HUDEP-2 (cell line): Measurements from ENCODE around the gene MIX23.

Source experiments
- DNase-seq, 76 experiments: peaks; one replicate each; lab custom pipeline; 2025; ENCODE audit not compliant: unreplicated experiment in 76 of 76; lab: John Stamatoyannopoulos, UW

The MIX23 gene

DNA sequence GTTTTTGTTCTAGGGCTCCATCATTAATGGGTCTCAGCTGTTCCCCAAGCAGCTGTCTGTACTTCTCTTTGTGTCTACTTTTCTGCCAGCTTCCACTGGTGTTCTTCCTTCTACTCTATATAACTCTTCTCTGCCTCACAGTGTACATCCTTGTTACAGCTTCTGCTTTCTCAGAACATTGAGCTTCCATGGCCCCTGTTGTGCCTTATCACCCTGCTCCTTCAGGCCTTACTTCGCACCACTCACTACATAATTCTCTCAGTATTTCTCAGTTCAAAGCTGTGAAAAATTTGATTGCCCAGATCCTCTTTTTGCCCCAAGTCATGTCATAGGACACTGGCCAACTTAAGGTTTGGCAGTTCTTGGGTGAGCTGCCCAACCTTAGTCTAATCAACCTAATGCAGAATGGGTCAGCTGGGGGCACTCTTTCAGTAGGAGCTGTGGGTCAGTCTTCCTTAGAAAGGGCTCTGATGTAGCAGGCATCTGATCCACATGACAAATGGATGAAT lies 29.1 kb downstream of the MIX23 start:
- DNase-seq = peak in 12 of 76 experiments; percentile 1 to 42 (median 25)

DNA sequence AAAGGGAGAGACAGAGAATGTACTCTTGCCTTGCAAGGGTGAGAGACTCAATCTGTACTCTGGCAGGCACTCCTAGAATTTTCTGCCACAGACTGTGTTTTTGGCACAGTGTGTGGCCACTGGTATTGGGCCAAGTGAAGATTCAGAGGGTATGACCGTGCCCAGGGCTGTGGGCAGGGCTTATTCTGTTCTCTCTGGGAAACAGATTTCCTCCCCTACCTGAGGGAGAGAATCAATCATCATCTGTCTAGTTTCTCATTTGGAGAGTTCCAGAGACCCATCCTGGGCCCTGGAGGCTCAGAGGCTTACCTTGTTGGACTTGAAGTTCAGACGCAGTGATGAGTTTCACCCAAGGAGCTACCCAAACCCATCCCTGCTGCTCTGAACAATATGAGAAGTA lies 29.8 kb downstream of the MIX23 start:
- DNase-seq = peak in 12 of 76 experiments; percentile 1 to 39 (median 8)

- no peak for DNase-seq
These were observed 31.4 kb downstream of the MIX23 start for GRCh38 chr3:122351612-122352011.

GRCh38 chr3:122350814-122351418 lies 32.1 kb downstream of the MIX23 start:
- no peak for DNase-seq

- DNase-seq = no peak
These were observed 33.9 kb downstream of the MIX23 start for GRCh38 chr3:122349171-122349570.

DNA sequence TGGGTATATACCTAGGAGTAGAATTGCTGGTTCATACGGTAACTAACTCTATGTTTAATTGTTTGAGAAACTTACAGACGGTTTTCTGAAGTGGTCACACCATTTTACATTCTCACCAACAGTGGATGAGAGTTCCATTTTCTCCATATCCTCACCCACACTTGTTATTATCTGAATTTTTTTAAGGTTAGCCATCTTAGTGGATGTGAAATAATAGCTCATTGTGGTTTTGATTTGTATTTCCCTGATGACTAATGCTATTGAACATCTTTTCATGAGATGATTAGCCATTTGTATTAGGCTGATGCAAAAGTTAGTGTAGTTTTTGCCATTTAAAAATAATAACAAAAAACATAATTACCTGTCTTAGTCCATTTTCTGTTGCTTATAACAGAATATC lies 39.4 kb downstream of the MIX23 start:
- DNase-seq = no peak

DNA sequence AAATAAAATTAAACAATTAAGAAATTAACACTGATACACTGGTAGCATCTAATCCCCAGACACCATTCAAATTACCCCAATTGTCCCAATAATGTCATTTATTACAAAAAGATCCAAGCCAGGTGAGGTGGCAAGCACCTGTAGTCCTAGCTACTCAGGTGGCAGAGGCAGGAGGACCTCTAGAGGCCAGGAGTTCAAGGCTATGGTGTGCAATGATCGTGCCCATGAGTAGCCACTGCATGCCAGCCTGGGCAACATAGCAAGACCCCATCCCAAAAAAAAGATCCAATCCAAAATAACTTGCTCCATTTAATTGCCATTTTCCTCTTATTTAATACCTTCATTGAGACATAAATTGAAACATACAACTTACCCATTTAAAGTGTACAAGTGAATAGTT lies 40.2 kb downstream of the MIX23 start:
- no peak for DNase-seq

- no peak for DNase-seq
These were observed 50.5 kb downstream of the MIX23 start for GRCh38 chr3:122332551-122332950.

DNA sequence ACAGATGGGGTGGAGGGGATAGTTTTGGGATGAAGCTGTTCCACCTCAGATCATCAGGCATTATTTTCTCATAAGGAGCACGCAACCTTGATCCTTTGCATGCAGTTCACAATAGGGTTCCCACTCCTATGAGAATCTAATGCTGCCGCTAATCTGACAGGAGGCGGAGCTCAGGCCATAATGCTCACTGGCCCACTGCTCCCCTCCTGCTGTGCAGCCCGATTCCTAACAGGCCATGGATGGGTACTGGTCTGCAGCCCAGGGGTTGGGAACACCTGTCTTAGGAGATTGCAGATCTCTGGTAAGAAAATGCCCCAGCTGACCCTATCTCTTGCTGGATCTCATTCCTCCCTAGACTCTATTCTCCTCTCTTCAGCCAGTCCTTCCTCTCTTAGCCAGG lies 51.1 kb downstream of the MIX23 start:
- DNase-seq = no peak

GRCh38 chr3:122325769-122326168 lies 57.3 kb downstream of the MIX23 start:
- no peak for DNase-seq

- DNase-seq = no peak
These were observed 58.1 kb downstream of the MIX23 start, which contains the start of gene CSTA for GRCh38 chr3:122324871-122325323. TSS of gene CSTA (plus strand) at chr3:122325248. CDS start at chr3:122325293, 45 bp downstream.

DNA sequence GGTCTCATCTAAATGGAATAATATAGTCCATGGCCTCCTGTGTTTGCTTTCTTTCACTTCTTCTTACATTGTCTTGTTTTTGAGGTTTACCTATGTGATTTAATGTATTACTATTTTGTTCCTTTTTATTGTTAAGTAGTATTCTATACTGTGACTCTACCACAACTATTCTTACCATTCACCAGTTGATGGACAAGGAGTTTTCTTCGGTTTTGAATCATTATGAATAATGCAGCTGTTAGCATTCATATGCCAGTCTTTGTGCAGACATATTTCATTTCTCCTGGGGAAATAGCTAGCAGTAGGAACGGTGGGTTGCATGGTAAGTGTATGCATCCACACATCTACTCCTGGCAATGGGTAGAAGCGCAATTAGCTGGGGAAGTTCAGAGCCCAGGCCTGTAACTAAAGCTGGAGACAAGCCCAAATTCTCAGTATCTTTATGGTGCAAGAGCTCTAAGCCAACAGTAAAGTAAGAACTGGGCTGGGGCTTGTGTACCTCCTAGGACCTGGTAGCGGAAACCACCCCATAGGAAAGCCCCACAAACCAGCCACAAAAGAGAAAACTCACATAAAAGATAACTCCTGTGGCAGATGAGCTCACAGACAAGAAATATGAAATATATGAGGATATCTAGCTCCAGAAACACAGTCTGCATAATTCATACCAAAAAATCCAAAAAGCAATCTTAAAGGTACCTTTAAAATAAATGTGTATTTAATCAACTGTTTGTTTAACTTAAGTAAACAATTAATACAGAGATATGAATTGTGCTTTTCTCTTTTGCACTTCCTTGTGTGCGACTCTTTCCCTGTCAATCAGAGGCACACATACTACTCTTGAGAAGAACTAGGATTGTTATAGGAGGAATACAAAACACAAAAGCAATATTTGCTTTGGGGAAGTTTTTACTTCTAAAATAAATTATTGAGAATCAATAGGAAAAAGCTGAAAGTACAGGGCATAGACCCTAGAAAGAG lies 60.6 kb downstream of the MIX23 start:
- no peak for DNase-seq

GRCh38 chr3:122318620-122319019 lies 64.4 kb downstream of the MIX23 start:
- no peak for DNase-seq

GRCh38 chr3:122316368-122316767 lies 66.7 kb downstream of the MIX23 start:
- DNase-seq = no peak

GRCh38 chr3:122315619-122316018 lies 67.4 kb downstream of the MIX23 start:
- no peak for DNase-seq

DNA sequence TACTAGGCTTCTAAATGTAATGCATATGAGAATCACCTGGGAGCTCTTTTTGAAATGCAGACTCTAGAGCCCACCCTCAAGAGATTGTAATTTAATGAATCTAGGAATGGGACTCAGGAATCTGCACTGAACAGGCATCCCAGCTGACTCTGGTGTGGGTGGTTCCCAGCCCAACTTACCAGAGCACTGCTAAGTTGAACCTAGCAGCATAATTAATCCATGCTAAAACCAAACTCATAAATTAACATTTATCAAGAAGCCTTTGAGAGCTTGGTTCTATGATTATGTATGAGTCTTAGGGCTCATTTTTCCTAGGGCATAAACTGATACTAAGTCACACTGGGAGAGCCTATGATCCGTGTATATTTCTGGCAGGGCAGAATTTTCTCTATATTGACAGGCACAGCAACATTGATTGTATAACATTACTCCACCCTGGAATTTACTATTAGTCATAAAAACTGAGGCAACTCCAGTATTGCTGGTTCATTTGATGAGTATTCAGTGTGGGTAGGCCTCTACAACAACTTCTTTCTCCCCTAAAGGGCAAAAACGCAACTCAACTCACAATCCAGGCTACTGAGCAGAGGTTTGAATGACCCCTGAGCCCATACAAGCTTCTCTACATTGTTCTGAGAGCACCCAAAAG lies 68.7 kb downstream of the MIX23 start:
- no peak for DNase-seq

GRCh38 chr3:122313281-122313680 lies 69.8 kb downstream of the MIX23 start:
- no peak for DNase-seq

- DNase-seq = no peak
These were observed 70.2 kb downstream of the MIX23 start for GRCh38 chr3:122312826-122313225.

- no peak for DNase-seq
These were observed 72.7 kb downstream of the MIX23 start for GRCh38 chr3:122310361-122310760.
